T-helper 2 cell (primary cell): ENCODE results near the gene TCP10L.
A peak's percentile ranks its signal among the peaks of the same experiment; 100 is the strongest.
"Not testable (repeated sequence)": the region's sequence is repeated elsewhere in the genome, so short reads cannot be mapped to it uniquely, and the experiment has no call there.

Source experiments
- DNase-seq, 5 experiments: peaks; one replicate each; pipeline versions ENCODE4 v3.0.0 to v3.0.0-alpha.2; 2012 to 2022

The TCP10L gene

DNA sequence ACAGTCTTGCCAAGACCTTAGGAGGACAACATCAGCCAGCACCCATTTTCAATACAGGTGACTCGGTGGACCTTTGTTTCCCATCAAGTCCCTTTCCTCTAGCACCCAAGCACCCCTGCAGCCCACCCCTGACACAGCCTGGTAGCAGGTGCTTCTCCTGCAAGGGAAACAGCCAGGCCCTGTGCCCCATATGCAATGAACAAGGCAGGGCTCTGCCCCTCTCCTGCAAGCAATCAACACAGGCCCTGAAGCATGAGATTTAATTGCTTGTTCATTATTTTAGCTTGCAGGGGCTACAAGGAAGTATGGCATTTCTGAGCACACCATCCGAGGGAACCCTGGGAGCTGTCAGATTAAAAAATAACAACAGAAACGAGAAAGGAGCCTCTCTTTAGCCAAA lies 35.4 kb downstream of the TCP10L start:
- no peak for DNase-seq

- DNase-seq: no peak
These were observed 35.9 kb downstream of the TCP10L start for GRCh38 chr21:32549440-32549839.

DNA sequence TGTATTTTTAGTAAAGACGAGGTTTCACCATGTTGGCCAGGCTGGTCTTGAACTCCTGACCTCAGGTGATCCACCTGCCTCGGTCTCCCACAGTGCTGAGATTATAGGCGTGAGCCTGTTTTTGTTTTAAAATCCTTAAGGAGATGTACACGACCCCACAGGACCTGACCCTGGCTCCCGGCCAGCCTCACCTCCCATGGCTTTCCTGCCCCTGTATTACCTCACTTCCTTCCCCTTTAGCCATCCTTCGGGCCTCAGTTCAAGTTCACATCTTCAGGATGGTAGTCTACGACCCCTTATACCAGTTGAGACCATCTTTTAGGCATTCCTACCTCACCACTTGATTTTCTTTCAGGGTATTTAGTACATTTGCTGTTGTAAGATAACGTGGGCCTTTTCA lies 36.3 kb downstream of the TCP10L start:
- DNase-seq: no peak

- no peak for DNase-seq
These were observed 38.3 kb downstream of the TCP10L start for GRCh38 chr21:32547018-32547417.

GRCh38 chr21:32545948-32546441 lies 39.3 kb downstream of the TCP10L start:
- DNase-seq: no peak

- DNase-seq: no peak
These were observed 40.6 kb downstream of the TCP10L start for GRCh38 chr21:32544697-32545096.

- peak in 1 of 5 experiments; percentile 22 for DNase-seq
These were observed 41.3 kb downstream of the TCP10L start for GRCh38 chr21:32543975-32544374.

DNA sequence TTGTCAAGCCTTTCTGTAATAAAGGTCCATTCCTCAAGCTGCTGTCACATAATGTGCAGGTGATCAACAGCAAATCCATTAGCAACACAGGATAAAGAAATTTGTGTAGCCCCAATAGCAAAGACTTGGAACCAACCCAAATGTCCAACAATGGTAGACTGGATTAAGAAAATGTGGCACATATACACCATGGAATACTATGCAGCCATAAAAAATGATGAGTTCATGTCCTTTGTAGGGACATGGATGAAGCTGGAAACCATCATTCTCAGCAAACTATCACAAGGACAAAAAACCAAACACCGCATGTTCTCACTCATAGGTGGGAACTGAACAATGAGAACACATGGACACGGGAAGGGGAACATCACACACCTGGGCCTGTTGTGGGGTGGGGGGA lies 42.3 kb downstream of the TCP10L start:
- not testable (repeated sequence) for DNase-seq

DNA sequence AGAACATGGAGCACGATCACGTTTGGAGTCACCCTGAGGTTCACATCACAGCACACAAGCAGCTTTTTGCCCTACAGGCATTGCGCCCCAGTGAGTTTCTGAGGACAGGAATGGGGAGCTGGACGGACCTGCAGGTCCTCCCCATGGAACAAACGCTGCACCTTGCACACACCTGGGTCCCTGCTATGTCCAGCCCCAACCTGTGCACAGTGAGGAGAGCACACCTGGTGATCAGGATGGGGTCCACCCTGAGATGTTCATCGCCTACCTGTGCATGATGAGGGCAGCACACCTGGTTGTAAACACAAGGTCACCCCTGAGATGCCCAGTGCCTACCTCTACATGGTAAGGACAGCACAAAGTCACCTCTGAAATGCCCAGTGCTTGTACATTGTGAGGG lies 45.9 kb downstream of the TCP10L start:
- no peak for DNase-seq

DNA sequence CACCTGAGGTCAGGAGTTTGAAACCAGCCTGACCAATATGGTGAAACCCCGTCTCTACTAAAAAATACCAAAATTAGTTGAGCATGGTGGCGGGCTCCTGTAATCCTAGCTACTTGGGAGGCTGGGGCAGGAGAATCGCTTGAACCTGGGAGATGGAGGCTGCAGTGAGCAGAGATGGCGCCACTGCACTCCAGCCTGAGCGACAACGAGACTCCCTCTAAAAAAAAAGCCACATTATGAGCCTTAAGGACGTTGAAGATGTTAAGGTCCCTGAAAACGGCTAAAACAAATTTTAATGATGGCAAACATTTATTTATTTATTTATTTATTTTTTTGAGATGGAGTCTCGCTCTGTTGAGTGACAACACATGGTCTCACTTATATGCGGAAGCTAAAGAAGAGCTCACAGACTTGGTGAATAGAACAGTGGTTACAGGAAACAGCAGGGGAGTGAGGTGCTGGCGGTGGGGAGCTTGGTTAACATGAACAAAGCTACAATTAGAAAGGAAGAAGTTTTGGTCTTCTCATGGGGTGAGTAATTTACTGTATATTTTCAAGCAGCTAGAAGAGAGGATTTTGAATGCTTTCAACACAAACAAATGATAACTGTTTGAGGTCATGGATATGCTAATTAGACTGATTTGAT lies 47.1 kb downstream of the TCP10L start:
- peak in 2 of 5 experiments; percentile 47 to 57 for DNase-seq

DNA sequence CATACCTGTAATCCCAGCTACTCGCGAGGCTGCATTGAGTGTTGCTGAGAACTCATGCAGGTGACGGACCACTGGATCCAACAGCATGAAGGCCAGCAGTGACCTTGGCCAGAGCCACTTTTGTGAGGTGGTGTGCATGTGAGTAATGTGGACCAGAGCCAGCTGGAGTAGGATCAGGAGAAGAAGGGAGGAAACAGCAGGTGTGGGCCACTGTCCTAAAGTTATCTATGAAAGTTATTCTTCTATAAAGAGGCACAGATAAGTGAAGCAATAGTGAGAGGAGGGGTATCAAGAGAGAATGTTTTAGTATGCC lies 47.8 kb downstream of the TCP10L start:
- no peak for DNase-seq

- no peak for DNase-seq
These were observed 49.7 kb downstream of the TCP10L start for GRCh38 chr21:32535612-32536011.

- no peak for DNase-seq
These were observed 51.2 kb downstream of the TCP10L start for GRCh38 chr21:32534113-32534512.

DNA sequence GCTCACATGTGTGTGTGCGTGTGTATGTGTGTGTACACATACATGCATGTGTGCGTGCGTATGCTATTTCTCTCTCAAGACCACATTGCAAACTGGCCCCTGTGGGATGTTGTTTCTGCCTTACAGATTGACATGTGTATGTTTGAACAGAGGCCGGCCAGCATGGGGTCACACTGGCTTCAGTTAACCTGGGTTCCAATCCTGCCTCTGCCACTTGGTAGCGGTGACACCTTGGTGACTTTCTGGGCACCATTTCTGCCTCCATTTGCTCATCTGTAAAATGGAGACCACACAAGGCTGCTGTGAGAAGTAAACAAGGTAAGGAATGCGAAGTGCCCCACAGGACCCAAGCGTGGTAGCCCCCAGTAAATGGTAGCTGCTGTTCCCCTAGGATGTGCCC lies 51.7 kb downstream of the TCP10L start:
- no peak for DNase-seq

DNA sequence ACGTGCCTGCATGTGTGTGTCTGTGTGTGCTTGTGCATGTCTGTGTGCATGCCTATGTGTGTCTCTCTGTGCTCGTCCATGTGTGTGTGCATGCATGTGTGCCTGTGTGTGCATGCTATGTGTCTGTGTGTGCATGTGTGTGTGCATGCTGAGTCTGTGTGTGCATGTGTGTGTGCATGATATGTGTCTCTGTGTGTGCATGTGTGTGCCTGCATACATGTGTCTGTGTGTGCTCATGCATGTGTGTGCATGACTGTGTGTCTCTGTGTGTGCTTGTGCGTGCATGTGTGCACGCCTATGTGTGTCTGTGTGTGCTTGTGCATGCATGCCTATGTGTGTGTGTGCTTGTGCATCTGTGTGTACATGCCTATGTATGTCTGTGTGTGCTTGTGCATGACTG lies 52.3 kb downstream of the TCP10L start:
- DNase-seq: no peak

DNA sequence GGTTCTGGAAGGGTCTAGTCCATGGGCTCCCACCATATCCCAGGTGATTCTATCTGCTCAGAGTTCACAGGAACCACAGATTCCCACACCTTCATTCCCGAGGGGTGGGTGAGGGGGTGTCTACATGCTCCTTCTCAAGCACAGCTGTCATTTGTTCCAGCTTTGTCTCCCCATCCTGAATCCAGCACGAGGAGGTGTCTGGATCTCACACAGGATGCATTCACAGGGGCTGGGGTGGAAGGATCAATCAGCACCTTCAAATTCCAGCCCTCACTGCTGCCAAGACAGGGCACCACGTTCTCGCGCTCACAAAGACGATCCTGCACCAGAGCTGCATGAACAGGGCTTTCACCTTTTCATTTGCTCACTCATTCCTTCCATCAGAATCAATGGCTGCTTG lies 52.7 kb downstream of the TCP10L start:
- DNase-seq: no peak

GRCh38 chr21:32531561-32531960 lies 53.8 kb downstream of the TCP10L start:
- DNase-seq: not testable (repeated sequence)

DNA sequence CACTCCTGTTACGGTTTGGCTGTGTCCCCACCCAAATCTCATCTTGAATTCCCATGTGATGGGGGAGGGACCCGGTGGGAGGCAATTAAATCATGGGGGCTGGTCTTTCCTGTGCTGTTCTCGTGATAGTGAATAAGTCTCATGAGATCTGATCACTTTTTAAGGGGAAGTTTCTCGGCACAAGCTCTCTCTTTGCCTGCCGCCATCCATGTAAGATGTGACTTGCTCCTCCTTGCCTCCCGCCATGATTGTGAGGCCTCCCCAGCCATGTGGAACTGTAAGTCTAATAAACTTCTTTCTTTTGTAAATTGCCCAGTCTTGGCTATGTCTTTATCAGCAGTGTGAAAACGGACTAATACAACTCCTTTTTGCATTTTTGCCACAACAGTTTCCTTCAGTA lies 54.5 kb downstream of the TCP10L start:
- not testable (repeated sequence) for DNase-seq

DNA sequence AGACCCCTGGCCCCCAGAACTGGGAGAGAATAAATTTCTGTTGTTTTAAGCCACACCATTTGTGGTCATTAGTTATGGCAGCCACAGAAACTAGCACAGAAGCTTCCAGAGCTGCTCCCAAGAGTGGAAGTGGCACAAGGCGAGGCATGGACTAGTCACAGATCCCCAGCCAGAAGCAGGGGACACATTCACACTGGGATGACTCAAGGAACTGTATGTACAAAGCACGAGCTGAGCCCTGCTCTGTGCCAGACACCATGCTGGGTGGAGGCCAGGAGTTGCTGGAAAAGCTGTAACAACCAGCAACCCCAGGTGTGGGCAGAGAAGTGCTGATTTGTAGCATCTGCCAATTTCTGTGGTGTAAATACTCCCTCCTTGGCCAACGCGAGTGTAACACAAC lies 55.6 kb downstream of the TCP10L start:
- DNase-seq: no peak

DNA sequence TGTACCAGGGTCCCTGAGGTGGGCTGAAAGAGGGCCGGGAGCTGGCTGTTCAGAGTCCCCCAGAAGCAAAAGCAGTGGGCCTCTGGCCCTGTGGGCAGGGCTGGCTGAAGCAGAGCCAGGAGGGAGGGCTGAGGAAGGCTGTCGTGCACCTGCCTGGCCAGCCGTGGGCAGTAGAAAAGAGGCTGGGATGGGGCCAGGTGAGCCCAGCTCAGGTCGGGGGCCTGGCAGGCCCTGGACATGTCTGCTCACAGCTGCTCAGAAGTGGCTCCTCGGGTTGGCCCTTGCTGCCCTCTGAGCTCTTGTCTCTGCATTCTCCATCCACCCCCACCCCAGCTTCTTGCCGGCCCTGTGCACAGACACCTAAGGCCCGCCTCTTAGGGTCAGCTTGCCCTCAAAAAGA lies 60.0 kb downstream of the TCP10L start:
- no peak for DNase-seq

DNA sequence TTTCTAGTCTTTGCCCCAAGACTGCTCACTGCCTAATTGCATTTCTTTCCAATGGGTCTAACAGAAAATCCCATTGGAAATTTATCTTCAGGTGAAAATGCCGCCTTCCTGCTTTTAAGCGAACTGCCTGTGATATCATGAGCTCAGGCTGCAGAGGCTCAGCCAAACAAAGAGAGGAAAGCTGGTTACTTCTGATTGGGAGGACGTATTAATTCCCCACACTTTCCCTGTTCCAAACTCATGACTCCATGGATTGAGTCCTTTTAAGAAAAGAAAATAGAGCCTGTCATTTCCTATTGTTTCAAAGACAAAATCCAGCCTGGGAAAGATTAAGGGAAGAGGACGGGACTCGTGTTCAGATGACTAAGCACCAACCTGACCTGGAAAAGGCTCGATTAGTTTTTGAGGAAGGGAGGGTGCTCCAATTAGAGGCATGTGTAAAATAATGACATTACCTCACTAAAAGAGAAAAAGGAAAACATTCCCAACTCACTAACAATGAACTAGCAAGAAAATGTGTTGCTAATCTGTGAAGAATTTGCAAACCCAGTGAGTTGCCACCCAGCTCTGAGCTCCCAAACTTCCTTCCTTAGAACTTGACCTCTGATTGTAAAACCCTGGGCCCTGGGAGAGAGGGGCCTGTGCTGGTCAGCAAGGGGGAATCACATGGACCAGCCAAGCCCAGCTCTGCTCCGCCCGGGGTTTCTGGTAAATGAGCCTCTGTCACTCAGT lies 61.2 kb downstream of the TCP10L start:
- no peak for DNase-seq
